K562 (cell line): ENCODE data around the gene ANKRD13D. TPM values are rescaled to one million over a fixed set of nuclear protein-coding genes. Genes with fewer than 3 reads are reported as not detected.

Source experiments
- BCL6 ChIP-seq: fragments of 250-450 bp; sonication (Bioruptor Pico); IDR thresholded peaks from 2 replicates; pipeline ENCODE4 v1.4.0; 2020
- CREB1 ChIP-seq, 2 experiments: sonication (generic) in 1 of 2; formaldehyde crosslinking in 1 of 2; IDR thresholded peaks; 2 replicates each; pipeline versions ENCODE4 v1.6.1 to v1.8.0; 2012 to 2022; ENCODE audit warnings: inconsistent platforms in 1 of 2, mild to moderate bottlenecking in 1 of 2, missing genetic modification reagents in 1 of 2, moderate library complexity in 1 of 2
- E2F4 ChIP-seq: sonication (generic); formaldehyde crosslinking; IDR thresholded peaks from 2 replicates; pipeline ENCODE4 v1.8.0; 2022; ENCODE audit warnings: mild to moderate bottlenecking, low read depth, missing genetic modification reagents
- ETV6 ChIP-seq, 3 experiments: fragments of 150-350 bp in 1 of 3; sonication (generic) in 1 of 3; formaldehyde crosslinking in 1 of 3; IDR thresholded peaks; 2 replicates each; pipeline versions ENCODE4 v1.6.1 to v1.8.0; 2014 to 2022; ENCODE audit warnings: borderline replicate concordance in 2 of 3, low read depth in 2 of 3, antibody characterized with exemption in 1 of 3, low read length in 1 of 3, mild to moderate bottlenecking in 1 of 3, missing genetic modification reagents in 1 of 3
- FOXJ2 ChIP-seq: fragments of 200-800 bp; sonication (Bioruptor generic); IDR thresholded peaks from 2 replicates; pipeline ENCODE4 v1.6.1; 2016; ENCODE audit warnings: missing genetic modification characterization, missing compliant biosample characterization
- HMGN3 ChIP-seq: IDR thresholded peaks from 2 replicates; pipeline ENCODE4 v1.6.1; 2011; ENCODE audit warnings: borderline replicate concordance, low read depth, mild to moderate bottlenecking, mixed read lengths, low read length; ENCODE audit not compliant: insufficient read length; ENCODE audit errors: extremely low read depth
- ILK ChIP-seq: fragments of 450-650 bp; IDR thresholded peaks from 2 replicates; pipeline ENCODE4 v1.6.1; 2016; ENCODE audit warnings: missing genetic modification characterization, low read depth, mild to moderate bottlenecking, missing compliant biosample characterization, moderate library complexity, borderline replicate concordance
- KLF13 ChIP-seq: fragments of 450-650 bp; IDR thresholded peaks from 2 replicates; pipeline ENCODE4 v1.6.1; 2016; ENCODE audit warnings: missing genetic modification characterization, low read depth, mild to moderate bottlenecking, missing compliant biosample characterization, moderate library complexity, borderline replicate concordance
- LCOR ChIP-seq: sonication (generic); formaldehyde crosslinking; IDR thresholded peaks from 2 replicates; pipeline ENCODE4 v1.8.0; 2022; ENCODE audit warnings: mild to moderate bottlenecking, missing genetic modification reagents
- MECOM ChIP-seq: fragments of 250-450 bp; sonication (Bioruptor Pico); IDR thresholded peaks from 2 replicates; pipeline ENCODE4 v1.8.0; 2022; ENCODE audit warnings: inconsistent platforms
- MLLT1 ChIP-seq, 2 experiments: fragments of 450-650 bp; IDR thresholded peaks; 2 replicates each; pipeline ENCODE4 v1.6.1; 2016
- RBM22 ChIP-seq: fragments of 200-400 bp; formaldehyde crosslinking; IDR thresholded peaks from 2 replicates; pipeline ENCODE4 v1.6.1; 2018; ENCODE audit warnings: low read length, low read depth; ENCODE audit not compliant: poor library complexity, severe bottlenecking
- SAP30 ChIP-seq: fragments of 200-600 bp; sonication (generic); IDR thresholded peaks from 2 replicates; pipeline ENCODE4 v1.6.1; 2012; ENCODE audit warnings: borderline replicate concordance, low read depth, mild to moderate bottlenecking, moderate library complexity, low read length, control low read depth, inconsistent platforms; ENCODE audit not compliant: insufficient read depth, poor library complexity, severe bottlenecking
- SMAD3 ChIP-seq: fragments of 450-650 bp; formaldehyde crosslinking; conservative IDR thresholded peaks from 2 replicates; pipeline ENCODE4 v1.4.0; 2020; ENCODE audit warnings: mild to moderate bottlenecking
- SP1 ChIP-seq: sonication (generic); formaldehyde crosslinking; IDR thresholded peaks from 2 replicates; pipeline ENCODE4 v1.8.1; 2022; ENCODE audit warnings: mild to moderate bottlenecking, missing genetic modification reagents
- TAF1 ChIP-seq: IDR thresholded peaks from 2 replicates; pipeline ENCODE4 v1.6.1; 2011; ENCODE audit warnings: mild to moderate bottlenecking, low read length, moderate library complexity; ENCODE audit not compliant: insufficient read depth, control insufficient read depth, severe bottlenecking; ENCODE audit errors: extremely low read depth
- YY1 ChIP-seq, 3 experiments: IDR thresholded peaks; 2 replicates each; pipeline ENCODE4 v1.6.1; 2011; ENCODE audit warnings: low read length in 2 of 3, mild to moderate bottlenecking in 2 of 3, moderate library complexity in 2 of 3, borderline replicate concordance in 1 of 3, control low read depth in 1 of 3, low read depth in 1 of 3; ENCODE audit not compliant: insufficient read depth in 3 of 3, insufficient replicate concordance in 2 of 3, control insufficient read depth in 1 of 3, insufficient read length in 1 of 3; ENCODE audit errors: extremely low read depth in 1 of 3
- ZBTB17 ChIP-seq: fragments of 450-650 bp; formaldehyde crosslinking; IDR thresholded peaks from 2 replicates; pipeline ENCODE4 v1.4.0; 2020; ENCODE audit warnings: mild to moderate bottlenecking
- ZNF316 ChIP-seq: fragments of 450-650 bp; IDR thresholded peaks from 2 replicates; pipeline ENCODE4 v1.6.1; 2016
- ZNF354B ChIP-seq: fragments of 250-450 bp; sonication (Bioruptor Pico); IDR thresholded peaks from 2 replicates; pipeline ENCODE4 v1.4.0; 2020
- ZNF79 ChIP-seq: fragments of 250-450 bp; sonication (Bioruptor Pico); IDR thresholded peaks from 2 replicates; pipeline ENCODE4 v1.4.0; 2020; ENCODE audit warnings: low read depth, mild to moderate bottlenecking, moderate library complexity
- polyA plus RNA-seq, 8 experiments: library from polyadenylated mRNA; depleted of rRNA in 4 of 8; stranded (reverse) in 5 of 8; unstranded in 3 of 8; fragments of >200 nt; fragmentation: Nextera tagmentation in 2 of 8; fragmentation: Illumina TruSeq in 1 of 8; extraction: Ambion mirVana in 2 of 8; extraction: Trizol in 1 of 8; gene quantifications; 2 replicates each; pipeline versions ENCODE4 v1.2.1 to v1.2.3, GENCODE V29; 2011 to 2014; ENCODE audit warnings: inconsistent platforms in 1 of 8, missing spikeins in 1 of 8
- total RNA-seq, 7 experiments: library from RNA; depleted of rRNA in 6 of 7; stranded (reverse); fragments of >200 nt in 6 of 7; fragmentation: Illumina TruSeq in 2 of 7; extraction: Trizol in 2 of 7; gene quantifications; 2 replicates each; pipeline versions ENCODE4 v1.2.1 to v1.2.3, GENCODE V29; 2011 to 2021; ENCODE audit warnings: low replicate concordance in 1 of 7
- TF ChIP-seq, protein P1 (sequence below): fragments of 450-650 bp; IDR thresholded peaks from 2 replicates; pipeline ENCODE4 v1.6.1; 2016; ENCODE audit warnings: low read depth, mild to moderate bottlenecking, moderate library complexity

The ANKRD13D gene
- total and polyA plus RNA-seq, 9 of the 15 experiments (the other 6 are each of a cell fraction or from before 2014, with no cell fraction given), result 0.94 to 40.9 (median 22.4) TPM

GRCh38 chr11:67239783-67240575 lies 49.1 kb upstream of the ANKRD13D start (continued):
- TF ChIP-seq KLF13 (tag) (no peak), MECOM (CRISPR knock-in tag) (no peak), BCL6 (no peak), LCOR (peak; percentile 90; the same call in 1 of the 2 replicates), SMAD3 (CRISPR knock-in tag) (no peak), SP1 (CRISPR knock-in tag) (peak; percentile 88), ZNF316 (peak; percentile 89), YY1 (IDR thresholded peaks at IDR 0.05; ENCODE audit: borderline replicate concordance in 1 of 3, control insufficient read depth in 1 of 3, extremely low read depth in 1 of 3, insufficient read depth in 3 of 3, insufficient read length in 1 of 3, insufficient replicate concordance in 2 of 3, low read depth in 1 of 3, low read length in 2 of 3) (peak in 2 of 3 experiments; percentile 79 to 88), HMGN3 (peak; percentile 93), MLLT1 (IDR thresholded peaks at IDR 0.05) (peak in 1 of 2 experiments; percentile 99; a peak in 2 of 4 replicates), RBM22 (peak; percentile 44), ZBTB17 (CRISPR knock-in tag) (peak; percentile 98), ETV6 (IDR thresholded peaks at IDR 0.05; ENCODE audit: borderline replicate concordance in 1 of 2, low read depth in 2 of 2, low read length in 1 of 2) (no peak), ETV6 (CRISPR knock-in tag; IDR thresholded peaks at IDR 0.05; ENCODE audit: borderline replicate concordance) (no peak), SAP30 (peak; percentile 89), TAF1 (peak; percentile 100), CREB1 (IDR thresholded peaks at IDR 0.05) (peak; percentile 72), CREB1 (CRISPR knock-in tag; IDR thresholded peaks at IDR 0.05) (peak; percentile 85), ZNF79 (CRISPR knock-in tag) (no peak), FOXJ2 (tag) (no peak), E2F4 (CRISPR knock-in tag) (no peak), ZNF354B (CRISPR knock-in tag) (no peak), ILK (tag) (no peak)
- TF ChIP-seq, protein P1, sequence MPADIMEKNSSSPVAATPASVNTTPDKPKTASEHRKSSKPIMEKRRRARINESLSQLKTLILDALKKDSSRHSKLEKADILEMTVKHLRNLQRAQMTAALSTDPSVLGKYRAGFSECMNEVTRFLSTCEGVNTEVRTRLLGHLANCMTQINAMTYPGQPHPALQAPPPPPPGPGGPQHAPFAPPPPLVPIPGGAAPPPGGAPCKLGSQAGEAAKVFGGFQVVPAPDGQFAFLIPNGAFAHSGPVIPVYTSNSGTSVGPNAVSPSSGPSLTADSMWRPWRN, result no peak
